HG02884 (cell line): Measurements from ENCODE around the gene IQCF5.
"Not testable (repeated sequence)": the region's sequence is repeated elsewhere in the genome, so short reads cannot be mapped to it uniquely, and the experiment has no call there.

Experiments used
- ATAC-seq: cut with Tn5 transposase; IDR thresholded peaks from one replicate; pipeline ENCODE4 v1.9.1; 2021; ENCODE audit warnings: mild to moderate bottlenecking, moderate library complexity; ENCODE audit not compliant: unreplicated experiment

IQCF5 gene

GRCh38 chr3:51875501-51875900 is at the start of gene IQCF5:
Gene IQCF5 (minus strand): TSS chr3:51875601. CDS start chr3:51875531, 70 bp downstream.
- ATAC-seq: no peak

- no peak for ATAC-seq
Observed at GRCh38 chr3:51921081-51921578, 45.7 kb upstream of the IQCF5 start.

GRCh38 chr3:51916418-51916817 is 41.0 kb upstream of the IQCF5 start:
- no peak for ATAC-seq

GRCh38 chr3:51908026-51908425 is 32.6 kb upstream of the IQCF5 start:
- no peak for ATAC-seq

DNA sequence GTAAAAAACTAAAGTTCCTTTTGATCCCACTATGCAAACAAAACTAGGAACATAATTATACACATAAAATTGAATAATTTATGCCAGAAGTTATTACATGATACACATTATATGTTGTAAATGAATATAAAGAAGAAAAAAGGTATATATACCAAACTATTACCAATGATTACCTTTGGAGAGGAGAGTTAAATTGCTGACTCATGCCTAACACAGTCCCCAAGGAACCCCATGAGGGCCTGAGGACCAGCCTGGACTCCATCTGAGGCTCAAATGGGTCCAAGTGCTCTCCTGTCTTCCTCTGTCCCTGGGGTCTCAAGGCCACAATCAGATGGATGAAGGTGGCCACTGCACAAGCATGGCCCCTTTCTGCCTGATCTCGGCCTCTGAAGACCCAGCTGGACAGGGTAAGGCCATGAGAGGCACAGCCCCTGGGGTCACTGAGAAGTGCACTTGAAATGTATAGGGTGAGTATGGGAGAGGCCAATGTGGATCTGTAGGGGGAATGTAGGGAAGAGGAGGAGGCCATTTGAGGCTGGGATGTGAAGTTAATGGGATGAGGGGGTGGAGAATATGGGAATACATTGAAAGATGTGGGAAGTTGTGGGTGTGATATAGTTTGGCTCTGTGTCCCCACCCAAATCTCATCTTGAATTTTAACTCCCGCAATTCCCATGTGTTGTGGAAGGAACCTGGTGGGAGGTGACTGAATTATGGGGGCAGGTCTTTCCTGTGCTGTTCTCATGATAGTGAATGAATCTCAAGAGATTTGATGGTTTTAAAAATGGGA is 28.8 kb upstream of the IQCF5 start:
- ATAC-seq: no peak

DNA sequence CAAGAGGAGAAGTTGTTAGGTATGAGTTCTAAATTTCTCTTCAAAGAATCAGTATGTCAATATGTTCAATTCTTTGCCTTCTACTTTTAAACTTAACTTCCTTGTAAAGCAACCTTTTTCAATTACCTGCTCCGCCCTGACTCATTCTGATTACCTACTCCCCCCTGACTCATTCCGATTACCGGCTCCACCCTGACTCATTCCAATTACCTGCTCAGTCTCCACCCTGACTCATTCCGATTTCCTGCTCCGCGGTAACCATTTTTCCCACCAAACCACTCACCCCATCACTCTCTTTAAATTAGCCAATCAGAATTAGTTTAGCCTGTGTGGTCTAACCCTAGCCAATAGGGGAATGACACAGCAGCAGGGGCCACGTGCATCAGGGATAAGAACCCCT is 27.0 kb upstream of the IQCF5 start:
- not testable (repeated sequence) for ATAC-seq

- not testable (repeated sequence) for ATAC-seq
Observed at GRCh38 chr3:51900043-51900442, 24.6 kb upstream of the IQCF5 start.

DNA sequence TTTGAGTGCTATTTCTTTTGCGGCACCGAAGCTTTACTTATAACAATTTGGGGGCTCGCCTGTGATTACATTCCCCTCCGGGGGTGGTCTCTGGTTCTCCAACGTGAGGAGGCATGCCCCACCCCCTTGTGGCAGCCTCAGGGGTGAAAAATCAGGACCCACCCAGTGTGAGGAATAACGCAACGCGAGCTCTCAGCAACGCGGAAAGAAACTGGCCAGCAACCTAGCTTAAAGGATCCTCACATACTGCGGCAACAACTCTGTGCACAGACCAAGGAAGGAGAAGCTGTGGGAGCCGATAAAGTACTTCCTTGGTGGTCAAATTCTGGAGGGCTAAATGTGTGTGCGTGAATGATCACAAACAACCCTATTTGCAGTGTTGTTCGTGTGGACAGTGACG is 22.0 kb upstream of the IQCF5 start:
- no peak for ATAC-seq

DNA sequence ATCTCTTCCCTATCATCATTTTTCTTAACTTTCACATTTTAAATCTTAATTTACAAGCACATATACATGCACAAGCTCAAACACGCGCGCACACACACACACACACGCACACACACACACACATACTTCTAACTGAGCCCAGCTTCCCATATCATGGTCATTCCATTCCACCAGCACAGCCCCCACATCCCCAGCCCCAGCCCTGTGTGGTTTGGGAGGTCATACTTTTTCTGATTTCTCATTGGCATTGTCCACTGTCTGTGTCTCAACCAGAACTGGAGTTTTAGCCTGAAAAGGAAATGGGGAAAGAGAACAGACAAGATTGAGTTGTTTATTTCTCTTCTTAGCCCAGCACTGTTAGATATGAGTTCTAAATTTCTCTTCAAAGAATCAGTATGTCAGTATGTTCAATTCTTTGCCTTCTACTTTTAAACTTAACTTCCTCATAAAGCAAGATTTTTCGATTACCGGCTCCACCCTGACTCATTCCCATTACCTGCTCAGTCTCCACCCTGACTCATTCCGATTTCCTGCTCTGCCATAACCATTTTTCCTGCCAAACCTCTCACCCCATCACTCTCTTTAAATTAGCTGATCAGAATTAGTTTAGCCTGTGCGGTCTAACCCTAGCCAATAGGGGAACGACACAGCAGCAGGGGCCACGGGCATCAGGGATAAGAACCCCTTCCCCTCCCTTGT is 21.4 kb upstream of the IQCF5 start:
- no peak for ATAC-seq

DNA sequence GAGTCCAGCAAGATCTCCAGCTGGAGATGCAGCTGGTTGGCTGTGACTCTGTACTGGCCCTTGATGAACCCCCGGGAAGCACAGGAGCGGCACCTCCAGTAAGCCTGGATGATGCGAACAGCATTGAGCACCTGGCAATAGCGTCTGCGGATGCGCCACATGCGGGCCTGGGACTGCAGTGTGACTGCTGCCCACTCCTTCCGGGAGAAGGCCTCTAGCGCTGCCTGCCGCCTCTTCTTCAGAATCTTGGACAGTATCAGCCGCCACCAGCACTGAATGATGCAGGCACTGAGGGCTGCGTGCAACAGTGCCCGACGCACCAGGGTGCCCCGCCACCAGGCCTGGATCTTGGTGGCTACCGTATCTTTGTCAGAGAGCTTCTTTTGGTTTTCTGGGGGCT is 19.5 kb upstream of the IQCF5 start:
- no peak for ATAC-seq

- no peak for ATAC-seq
Observed at GRCh38 chr3:51894391-51894790, 19.0 kb upstream of the IQCF5 start.

- no peak for ATAC-seq
Observed at GRCh38 chr3:51891242-51892039, 16.0 kb upstream of the IQCF5 start.

- ATAC-seq: no peak
Observed at GRCh38 chr3:51888463-51889105, 13.2 kb upstream of the IQCF5 start.

GRCh38 chr3:51887620-51888019 is 12.2 kb upstream of the IQCF5 start:
- no peak for ATAC-seq

DNA sequence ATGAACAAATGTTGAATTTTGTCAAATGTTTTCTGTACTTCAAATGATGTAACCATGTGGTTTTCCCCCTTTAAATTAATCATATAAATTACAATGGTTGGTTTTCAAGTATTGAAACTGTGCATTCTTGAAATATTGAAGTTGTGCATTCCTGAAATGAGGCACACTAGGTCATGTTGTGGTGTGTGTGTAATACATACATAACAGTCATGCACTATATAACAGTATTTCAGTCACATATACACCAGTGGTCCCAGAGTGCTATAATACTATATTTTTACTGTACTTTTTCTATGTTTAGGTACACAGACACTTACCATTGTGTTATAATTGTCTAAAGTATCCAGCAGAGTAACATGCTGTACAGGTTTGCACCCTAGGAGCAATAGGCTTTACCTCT is 11.0 kb upstream of the IQCF5 start:
- ATAC-seq: no peak

- no peak for ATAC-seq
Observed at GRCh38 chr3:51879937-51880336, 4.5 kb upstream of the IQCF5 start.

GRCh38 chr3:51876186-51876585 is 785 bp upstream of the IQCF5 start:
- ATAC-seq: no peak

DNA sequence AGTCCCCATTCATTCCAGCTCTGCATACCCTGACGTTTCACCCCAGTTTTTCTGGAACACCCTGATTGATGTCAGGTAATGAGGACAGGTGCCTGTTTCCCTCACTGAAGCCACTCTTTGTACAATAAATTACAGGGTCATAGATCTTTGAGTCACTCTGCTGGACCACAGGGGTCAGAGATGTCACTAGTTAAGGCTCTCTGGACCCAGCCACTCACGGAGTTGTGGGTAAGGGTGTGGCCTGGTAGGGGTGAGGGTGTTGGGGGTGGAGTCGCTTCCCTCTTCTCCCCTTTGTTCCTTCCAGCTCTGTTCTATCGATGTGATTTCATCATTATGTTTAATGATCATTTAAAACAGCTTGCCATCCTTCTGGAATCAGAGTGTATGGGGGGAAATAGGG is 512 bp downstream of the IQCF5 start:
- no peak for ATAC-seq

DNA sequence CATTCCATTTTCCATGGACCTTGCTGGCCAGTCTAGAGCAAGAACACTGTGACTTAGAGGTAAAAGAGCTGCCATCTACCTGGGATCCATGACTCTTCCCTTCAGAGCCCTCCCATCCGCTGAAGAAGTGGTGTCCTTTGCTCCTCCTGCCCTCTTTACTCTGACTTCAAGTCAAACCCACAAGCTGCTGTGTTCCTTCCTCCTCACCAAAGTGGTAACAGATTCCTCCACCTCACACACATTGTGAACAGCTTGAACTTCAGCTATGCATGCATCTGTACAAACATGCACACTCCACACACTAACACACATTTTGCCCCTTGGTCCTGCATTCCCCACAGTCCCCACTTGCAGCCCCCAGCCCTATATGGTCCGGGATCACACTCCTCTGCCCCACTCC is 990 bp downstream of the IQCF5 start:
- no peak for ATAC-seq

- no peak for ATAC-seq
Observed at GRCh38 chr3:51873876-51874275, 1.5 kb downstream of the IQCF5 start.

GRCh38 chr3:51873253-51873766 is 2.1 kb downstream of the IQCF5 start:
- ATAC-seq: no peak
